K562 (cell line): Measurements from ENCODE around the gene ZNF780B. TPM values are rescaled to one million over a fixed set of nuclear protein-coding genes. Genes with fewer than 3 reads are reported as not detected.
A peak's percentile ranks its signal among the peaks of the same experiment; 100 is the strongest.

Source experiments
- ATAC-seq: fragments of 200-7000 bp; cut with Tn5 transposase; 3 replicates; pipeline ENCODE4 v1.9.1; 2020; ENCODE audit warnings: moderate library complexity
- BruUV-seq: library from RNA; stranded (reverse); fragments of 400-500 nt; replicated peaks from 2 replicates; lab custom pipeline; 2021; lab: Mats Ljungman, UMichigan
- CTCF ChIA-PET: fragments of 300-600 bp; formaldehyde crosslinking; extraction: SDS; loops from one replicate; lab custom pipeline; 2021; ENCODE audit warnings: low intra/inter-chr PET ratio; lab: Yijun Ruan, JAX
- POLR2A ChIA-PET: fragments of 300-600, 350-650 bp; sonication (Branson Sonifier 250); formaldehyde crosslinking; extraction: SDS; loops from one replicate; lab custom pipeline; 2021; ENCODE audit warnings: antibody characterized with exemption, inconsistent platforms; lab: Yijun Ruan, JAX
- DNase-seq, 4 experiments: peaks; one replicate each; pipeline versions ENCODE4 v3.0.0 to v3.0.0-alpha.2; 2011 to 2018; ENCODE audit warnings: low spot score in 3 of 4, mixed read lengths in 3 of 4; ENCODE audit errors: extremely low read depth in 1 of 4
- FAIRE-seq: peaks from 2 replicates; lab custom pipeline; 2011; peaks lifted over from hg19 to GRCh38; lab: Jason Lieb, UNC
- H2AFZ ChIP-seq: 2 replicates; pipeline ENCODE4 v1.6.0; 2011; ENCODE audit warnings: low read depth, low read length, control low read depth, inconsistent platforms
- H3K27ac ChIP-seq: fragments of 200-600 bp; 3 replicates; pipeline ENCODE4 v1.8.0; 2011; ENCODE audit warnings: low read depth, mild to moderate bottlenecking, control low read depth, inconsistent platforms, low read length, moderate library complexity, mixed read lengths; ENCODE audit errors: extremely low read depth
- H3K27me3 ChIP-seq, 2 experiments: fragments of 300-600 bp in 1 of 2; 2 replicates in 1 of 2; 3 replicates in 1 of 2; pipeline versions ENCODE4 v1.6.0 to v1.8.0; 2011; ENCODE audit warnings: inconsistent platforms in 2 of 2, low read length in 2 of 2, mild to moderate bottlenecking in 1 of 2, mixed read lengths in 1 of 2, moderate library complexity in 1 of 2; ENCODE audit not compliant: control insufficient read depth in 2 of 2, insufficient read depth in 2 of 2
- H3K36me3 ChIP-seq: fragments of 300-600 bp; 3 replicates; pipeline ENCODE4 v1.8.0; 2011; ENCODE audit warnings: mild to moderate bottlenecking, low read length, inconsistent platforms; ENCODE audit not compliant: control insufficient read depth, insufficient read depth
- H3K4me1 ChIP-seq, 2 experiments: fragments of 200-600 bp in 1 of 2; replicated peaks in 1 of 2; 2 replicates in 1 of 2; 3 replicates in 1 of 2; pipeline versions ENCODE4 v1.5.1 to v1.8.0; 2011; ENCODE audit warnings: inconsistent platforms in 2 of 2, low read length in 2 of 2, mild to moderate bottlenecking in 1 of 2, mixed read lengths in 1 of 2, moderate library complexity in 1 of 2; ENCODE audit not compliant: control insufficient read depth in 2 of 2, insufficient read depth in 2 of 2
- H3K4me2 ChIP-seq: 2 replicates; pipeline ENCODE4 v1.6.1; 2011; ENCODE audit warnings: low read length, control low read depth, inconsistent platforms, mixed read lengths; ENCODE audit not compliant: insufficient read depth
- H3K4me3 ChIP-seq: fragments of 200-600 bp; sonication (generic), shearing (Covaris generic); 2 replicates; pipeline ENCODE4 v1.5.1; 2016; ENCODE audit warnings: control low read depth, inconsistent platforms
- H3K79me2 ChIP-seq: fragments of 200-600 bp; 3 replicates; pipeline ENCODE4 v1.8.0; 2011; ENCODE audit warnings: low read length, inconsistent platforms; ENCODE audit not compliant: control insufficient read depth, insufficient read depth
- H3K9ac ChIP-seq, 2 experiments: 2 replicates each; pipeline versions ENCODE4 v1.6.0 to v1.6.1; 2011; ENCODE audit warnings: low read depth in 2 of 2, low read length in 2 of 2, control low read depth in 1 of 2, inconsistent platforms in 1 of 2, mild to moderate bottlenecking in 1 of 2, mixed read lengths in 1 of 2; ENCODE audit not compliant: insufficient read depth in 1 of 2
- H3K9me1 ChIP-seq: one replicate; pipeline ENCODE4 v1.6.0; 2011; ENCODE audit warnings: inconsistent platforms, mild to moderate bottlenecking, low read length, moderate library complexity; ENCODE audit not compliant: control insufficient read depth, insufficient read depth
- H3K9me3 ChIP-seq: replicated peaks from 2 replicates; pipeline ENCODE4 v1.5.1; 2011; ENCODE audit warnings: low read depth, low read length, inconsistent platforms; ENCODE audit not compliant: control insufficient read depth, insufficient read depth
- H4K20me1 ChIP-seq: replicated peaks from 2 replicates; pipeline ENCODE4 v1.6.1; 2011; ENCODE audit warnings: low read length, inconsistent platforms, mixed read lengths; ENCODE audit not compliant: control insufficient read depth, insufficient read depth
- CBX3 ChIP-seq, 2 experiments: IDR thresholded peaks; 1 replicate in 1 of 2; 2 replicates in 1 of 2; pipeline ENCODE4 v1.6.1; 2012; ENCODE audit warnings: inconsistent platforms in 2 of 2, low read length in 2 of 2, borderline replicate concordance in 1 of 2, control low read depth in 1 of 2
- HLTF ChIP-seq: fragments of 450-650 bp; IDR thresholded peaks from 2 replicates; pipeline ENCODE4 v1.6.1; 2016
- KAT2B ChIP-seq: IDR thresholded peaks from one replicate; pipeline ENCODE4 v1.6.1; 2012; ENCODE audit warnings: low read depth, mild to moderate bottlenecking, control low read depth, inconsistent platforms, low read length, moderate library complexity
- MIER1 ChIP-seq: fragments of 450-650 bp; IDR thresholded peaks from 2 replicates; pipeline ENCODE4 v1.6.1; 2016; ENCODE audit warnings: antibody characterized with exemption, mild to moderate bottlenecking, low read depth
- PTTG1 ChIP-seq: fragments of 450-650 bp; IDR thresholded peaks from 2 replicates; pipeline ENCODE4 v1.6.1; 2016; ENCODE audit warnings: low read depth, mild to moderate bottlenecking, missing genetic modification characterization, missing compliant biosample characterization
- RBM25 ChIP-seq: fragments of 200-400 bp; formaldehyde crosslinking; IDR thresholded peaks from 2 replicates; pipeline ENCODE4 v1.6.1; 2018; ENCODE audit warnings: low read length, low read depth, moderate library complexity; ENCODE audit not compliant: severe bottlenecking
- SRSF1 ChIP-seq: fragments of 200-400 bp; formaldehyde crosslinking; IDR thresholded peaks from 2 replicates; pipeline ENCODE4 v1.6.1; 2017; ENCODE audit warnings: mild to moderate bottlenecking, low read depth, low read length, moderate library complexity
- ZNF311 ChIP-seq: fragments of 250-450 bp; sonication (Bioruptor Pico); IDR thresholded peaks from 2 replicates; pipeline ENCODE4 v1.4.0; 2020; ENCODE audit warnings: mild to moderate bottlenecking, moderate library complexity
- ZNF551 ChIP-seq: fragments of 250-450 bp; sonication (Bioruptor Pico); IDR thresholded peaks from 2 replicates; pipeline ENCODE4 v1.5.0; 2021; ENCODE audit warnings: mild to moderate bottlenecking, moderate library complexity
- ZNF707 ChIP-seq: fragments of 250-450 bp; sonication (Bioruptor Pico); conservative IDR thresholded peaks from 2 replicates; pipeline ENCODE4 v1.8.0; 2022; ENCODE audit warnings: inconsistent platforms, mild to moderate bottlenecking, moderate library complexity
- WGBS: fragments of 100-300 bp; shearing (Covaris generic); methylation state at CpG from one replicate; pipeline ENCODE4 v1.1.6; 2016; ENCODE audit warnings: low coverage, mixed read lengths; ENCODE audit not compliant: insufficient coverage; ENCODE audit errors: missing lambda C conversion rate; 5-methylcytosine and 5-hydroxymethylcytosine counted together
- in situ Hi-C: fragments of 300-500 bp; cut with MboI; formaldehyde crosslinking; loops from 4 replicates; pipeline ENCODE4 v1.15.0; 2018; ENCODE audit warnings: inconsistent platforms, mixed read lengths
- intact Hi-C: fragments of 100-400 bp; cut with micrococcal nuclease; formaldehyde crosslinking; loops from 2 replicates; pipeline ENCODE4 v1.14.2; 2022
- polyA plus RNA-seq, 8 experiments: library from polyadenylated mRNA; depleted of rRNA in 4 of 8; stranded (reverse) in 5 of 8; unstranded in 3 of 8; fragments of >200 nt; fragmentation: Nextera tagmentation in 2 of 8; fragmentation: Illumina TruSeq in 1 of 8; extraction: Ambion mirVana in 2 of 8; extraction: Trizol in 1 of 8; gene quantifications; 2 replicates each; pipeline versions ENCODE4 v1.2.1 to v1.2.3, GENCODE V29; 2011 to 2014; ENCODE audit warnings: inconsistent platforms in 1 of 8, missing spikeins in 1 of 8
- total RNA-seq, 7 experiments: library from RNA; depleted of rRNA in 6 of 7; stranded (reverse); fragments of >200 nt in 6 of 7; fragmentation: Illumina TruSeq in 2 of 7; extraction: Trizol in 2 of 7; gene quantifications; 2 replicates each; pipeline versions ENCODE4 v1.2.1 to v1.2.3, GENCODE V29; 2011 to 2021; ENCODE audit warnings: low replicate concordance in 1 of 7

The ZNF780B gene
- total and polyA plus RNA-seq, 9 of the 15 experiments (the other 6 are each of a cell fraction or from before 2014, with no cell fraction given): 3.9 to 18.4 (median 8.8) TPM

GRCh38 chr19:39987596-39987995, 68.4 kb downstream of the ZNF780B start:
- Histone ChIP-seq H3K36me3 (peaks cover 11% of the 10 kb centered on the region; the same call in 1 of the 3 replicates), H4K20me1 (no peaks in the 10 kb centered on the region), H3K9me1 (no peaks in the 10 kb centered on the region), H3K9ac (no peak overlapping the region), H3K4me3 (no peak overlapping the region), H3K4me2 (no peak overlapping the region), H3K9me3 (peaks cover 11% of the 10 kb centered on the region; the same call in 1 of the 2 replicates), H3K79me2 (peaks cover 8% of the 10 kb centered on the region; the same call in 2 of the 3 replicates), H3K27me3 (no peaks in the 10 kb centered on the region), H3K27ac (no peak overlapping the region), H2AFZ (no peak overlapping the region), H3K4me1 (no peaks in the 10 kb centered on the region)
- FAIRE-seq: no peak
- POLR2A ChIA-PET: no interaction called here
- WGBS: 50% methylated on average over 1 of the region's 1 CpG
- TF ChIP-seq ZNF311 (CRISPR knock-in tag) (no peak), ZNF551 (CRISPR knock-in tag) (no peak), CBX3 (IDR thresholded peaks at IDR 0.05; ENCODE audit: borderline replicate concordance in 1 of 2, low read length in 2 of 2) (no peak), ZNF707 (no peak)
- CTCF ChIA-PET: no interaction called here
- no peak for ATAC-seq
- intact Hi-C loops: no loop called here
- in situ Hi-C loops: no loop called here
- DNase-seq: no peak
- BruUV-seq: no TSS peak

- Histone ChIP-seq H3K4me2 (no peak overlapping the region), H3K79me2 (peaks cover 8% of the 10 kb centered on the region; the same call in 2 of the 3 replicates), H3K27me3 (no peaks in the 10 kb centered on the region), H4K20me1 (no peaks in the 10 kb centered on the region), H3K27ac (no peak overlapping the region), H3K36me3 (peaks cover 16% of the 10 kb centered on the region; the same call in 2 of the 3 replicates), H3K4me1 (no peaks in the 10 kb centered on the region), H2AFZ (no peak overlapping the region), H3K9ac (no peak overlapping the region), H3K4me3 (no peak overlapping the region), H3K9me3 (peaks cover 11% of the 10 kb centered on the region; the same call in 1 of the 2 replicates), H3K9me1 (no peaks in the 10 kb centered on the region)
- ATAC-seq (no peak), FAIRE-seq (no peak), DNase-seq (no peak)
- POLR2A ChIA-PET: interaction anchor here (0.7 kb wide), 1 partner anchor 10 kb away, joined by 3 read pairs; no protein-coding TSS in a partner anchor
- TF ChIP-seq MIER1 (no peak), KAT2B (no peak), SRSF1 (no peak), HLTF (no peak), RBM25 (peak; percentile 39), PTTG1 (tag) (no peak)
- no TSS peak for BruUV-seq
- in situ Hi-C loops: no loop called here
- intact Hi-C loops: no loop called here
- CTCF ChIA-PET: no interaction called here
Measured at GRCh38 chr19:39987167-39987566, 68.9 kb downstream of the ZNF780B start.
